NB4 (cell line): ENCODE measurements around the gene CKMT2.
"Not testable (repeated sequence)": the region's sequence is repeated elsewhere in the genome, so short reads cannot be mapped to it uniquely, and the experiment has no call there.

ENCODE experiments used
- POLR2A ChIP-seq: IDR thresholded peaks from 2 replicates; pipeline ENCODE4 v1.6.1; 2011; ENCODE audit warnings: mild to moderate bottlenecking; ENCODE audit not compliant: insufficient read length; ENCODE audit errors: extremely low read depth
- TF ChIP-seq, protein P1 (sequence below): IDR thresholded peaks from one replicate; pipeline ENCODE4 v1.5.1; 2012; ENCODE audit warnings: low read depth, low read length

DNA sequence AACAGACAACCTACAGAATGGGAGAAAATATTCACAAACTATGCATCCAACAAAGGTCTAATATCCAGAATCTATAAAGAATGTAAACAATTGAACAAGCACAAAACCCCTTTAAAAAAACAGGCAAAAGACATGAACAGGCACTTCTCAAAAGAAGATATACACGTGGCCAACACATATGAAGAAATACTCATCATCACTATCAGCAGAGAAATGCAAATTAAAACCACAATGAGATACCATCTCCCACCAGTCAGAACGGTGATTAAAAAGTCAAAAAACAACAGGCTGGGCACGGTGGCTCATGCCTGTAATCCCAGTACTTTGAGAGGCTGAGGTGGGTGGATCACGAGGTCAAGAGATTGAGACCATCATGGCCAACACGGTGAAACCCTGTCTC is 60.9 kb downstream of the CKMT2 start:
- TF ChIP-seq, protein P1, sequence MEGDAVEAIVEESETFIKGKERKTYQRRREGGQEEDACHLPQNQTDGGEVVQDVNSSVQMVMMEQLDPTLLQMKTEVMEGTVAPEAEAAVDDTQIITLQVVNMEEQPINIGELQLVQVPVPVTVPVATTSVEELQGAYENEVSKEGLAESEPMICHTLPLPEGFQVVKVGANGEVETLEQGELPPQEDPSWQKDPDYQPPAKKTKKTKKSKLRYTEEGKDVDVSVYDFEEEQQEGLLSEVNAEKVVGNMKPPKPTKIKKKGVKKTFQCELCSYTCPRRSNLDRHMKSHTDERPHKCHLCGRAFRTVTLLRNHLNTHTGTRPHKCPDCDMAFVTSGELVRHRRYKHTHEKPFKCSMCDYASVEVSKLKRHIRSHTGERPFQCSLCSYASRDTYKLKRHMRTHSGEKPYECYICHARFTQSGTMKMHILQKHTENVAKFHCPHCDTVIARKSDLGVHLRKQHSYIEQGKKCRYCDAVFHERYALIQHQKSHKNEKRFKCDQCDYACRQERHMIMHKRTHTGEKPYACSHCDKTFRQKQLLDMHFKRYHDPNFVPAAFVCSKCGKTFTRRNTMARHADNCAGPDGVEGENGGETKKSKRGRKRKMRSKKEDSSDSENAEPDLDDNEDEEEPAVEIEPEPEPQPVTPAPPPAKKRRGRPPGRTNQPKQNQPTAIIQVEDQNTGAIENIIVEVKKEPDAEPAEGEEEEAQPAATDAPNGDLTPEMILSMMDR, result not testable (repeated sequence)
- TF ChIP-seq POLR2A, result not testable (repeated sequence)
